ENCODE data around the gene SYCN.
"Not testable (repeated sequence)": the region's sequence is repeated elsewhere in the genome, so short reads cannot be mapped to it uniquely, and the experiment has no call there.

SYCN gene, protein sequence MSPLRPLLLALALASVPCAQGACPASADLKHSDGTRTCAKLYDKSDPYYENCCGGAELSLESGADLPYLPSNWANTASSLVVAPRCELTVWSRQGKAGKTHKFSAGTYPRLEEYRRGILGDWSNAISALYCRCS

DNA sequence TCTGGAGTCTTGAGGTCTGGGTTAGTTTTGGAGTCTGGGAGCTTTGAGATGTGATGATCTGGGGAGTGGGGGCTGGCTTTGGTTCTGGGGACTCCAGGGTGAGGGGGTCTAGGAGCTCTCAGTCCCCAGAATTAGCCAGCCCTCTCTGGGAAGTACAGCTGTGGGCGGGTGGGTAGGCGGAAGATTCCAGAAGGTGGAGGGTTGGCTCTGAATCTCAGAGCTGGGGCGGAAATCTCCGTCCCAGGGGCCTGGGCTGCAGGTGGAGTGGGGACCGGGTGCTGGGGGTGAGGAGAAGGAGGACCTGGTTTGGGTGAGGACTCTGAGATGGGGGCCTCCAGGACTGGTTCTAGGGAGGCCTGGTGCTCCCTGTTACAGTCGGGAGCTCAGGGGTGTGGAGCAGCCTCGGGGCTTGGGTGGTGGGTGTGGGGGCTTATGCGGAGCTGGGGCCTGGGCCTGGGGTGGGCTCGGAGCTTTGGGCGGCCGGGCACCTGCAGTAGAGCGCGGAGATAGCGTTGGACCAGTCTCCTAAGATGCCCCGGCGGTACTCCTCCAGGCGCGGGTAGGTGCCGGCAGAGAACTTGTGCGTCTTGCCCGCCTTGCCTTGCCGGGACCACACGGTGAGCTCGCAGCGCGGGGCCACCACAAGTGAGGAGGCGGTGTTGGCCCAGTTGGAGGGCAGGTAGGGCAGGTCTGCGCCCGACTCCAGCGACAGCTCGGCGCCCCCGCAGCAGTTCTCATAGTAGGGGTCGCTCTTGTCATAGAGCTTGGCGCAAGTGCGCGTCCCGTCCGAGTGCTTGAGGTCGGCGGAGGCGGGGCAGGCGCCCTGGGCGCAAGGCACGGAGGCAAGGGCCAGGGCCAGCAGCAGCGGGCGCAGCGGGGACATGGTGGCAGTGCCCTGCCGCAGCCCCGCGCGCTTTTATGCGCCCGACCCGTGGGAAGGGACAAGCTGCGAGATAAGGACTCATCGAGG lies at the start of gene SYCN:
Gene SYCN (minus strand): TSS at position 892 of the 970 bp plus-strand sequence. CDS start 9 bp downstream, at position 883.
- DNase-seq: no peak

DNA sequence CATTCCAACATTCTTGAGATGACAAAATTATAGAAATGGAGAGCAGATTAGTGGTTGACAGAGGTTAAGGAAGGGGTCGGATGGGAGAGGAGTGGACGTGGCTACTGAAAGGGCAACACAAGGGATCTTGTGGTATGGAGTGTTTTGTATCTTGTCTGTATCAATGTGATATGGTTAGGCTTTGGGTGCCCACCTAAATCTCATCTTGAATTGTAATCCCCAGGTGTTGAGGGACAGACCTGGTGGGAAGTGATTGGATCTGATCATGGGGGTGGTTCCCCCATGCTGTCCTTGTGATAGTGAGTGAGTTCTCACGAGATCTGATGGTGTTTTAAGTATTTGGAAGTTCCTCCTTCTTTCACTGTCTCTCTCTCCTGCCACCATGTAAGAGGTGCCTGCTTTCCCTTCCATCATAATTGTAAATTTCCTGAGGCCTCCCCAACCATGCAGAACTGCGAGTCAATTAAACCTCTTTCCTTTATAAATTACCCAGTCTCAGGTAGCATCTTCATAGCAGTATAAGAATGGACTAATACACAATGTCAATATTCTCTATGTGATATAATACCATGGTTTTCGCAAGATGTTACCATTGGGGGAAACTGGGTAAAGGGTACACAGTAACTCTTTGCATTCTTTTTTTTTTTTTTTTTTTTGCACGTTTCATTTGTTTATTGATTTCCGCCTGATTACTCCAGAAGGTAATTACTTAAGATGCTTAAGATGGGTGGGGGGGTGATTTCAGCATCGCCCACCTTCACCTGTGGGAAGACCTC lies 49.5 kb upstream of the SYCN start:
- DNase-seq: no peak

DNA sequence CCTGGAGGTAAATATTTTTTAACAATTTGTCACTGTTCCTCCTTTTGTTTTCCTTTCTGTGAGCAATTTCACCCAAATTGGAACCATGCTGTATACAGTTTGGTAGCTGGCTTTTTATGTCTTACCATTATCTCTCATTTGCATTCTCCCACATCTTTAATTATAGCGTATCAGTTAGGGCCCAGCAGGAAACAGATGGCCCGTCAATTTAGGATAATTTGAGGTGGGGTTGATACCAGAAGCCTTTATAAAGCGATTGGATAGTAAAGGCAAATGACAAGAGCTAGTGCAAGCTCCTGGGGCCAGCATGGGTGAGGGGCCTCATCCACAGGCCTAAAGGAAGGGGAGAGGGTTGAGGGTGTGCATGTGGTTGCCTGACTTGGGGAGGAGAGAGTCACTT lies 48.4 kb upstream of the SYCN start:
- DNase-seq: no peak

DNA sequence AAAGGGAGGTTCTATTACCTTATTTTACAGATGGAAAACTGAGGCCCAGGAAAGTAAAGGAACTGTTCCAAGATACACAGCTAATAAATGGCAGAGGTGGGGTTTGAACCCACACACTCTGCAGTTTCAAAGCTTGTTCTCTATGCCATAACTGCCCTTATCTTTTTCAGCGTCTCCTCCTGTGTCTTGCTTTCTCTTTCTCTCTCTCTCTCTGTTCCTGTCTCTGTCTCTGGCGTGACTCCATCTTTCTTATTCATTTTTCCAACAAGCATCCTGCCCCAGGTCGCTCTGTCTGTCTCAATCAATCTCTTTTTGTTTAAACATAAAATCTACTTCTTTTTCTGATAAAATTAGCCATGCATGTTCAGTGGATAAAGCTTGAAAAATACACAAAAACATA lies 47.8 kb upstream of the SYCN start:
- DNase-seq: no peak

DNA sequence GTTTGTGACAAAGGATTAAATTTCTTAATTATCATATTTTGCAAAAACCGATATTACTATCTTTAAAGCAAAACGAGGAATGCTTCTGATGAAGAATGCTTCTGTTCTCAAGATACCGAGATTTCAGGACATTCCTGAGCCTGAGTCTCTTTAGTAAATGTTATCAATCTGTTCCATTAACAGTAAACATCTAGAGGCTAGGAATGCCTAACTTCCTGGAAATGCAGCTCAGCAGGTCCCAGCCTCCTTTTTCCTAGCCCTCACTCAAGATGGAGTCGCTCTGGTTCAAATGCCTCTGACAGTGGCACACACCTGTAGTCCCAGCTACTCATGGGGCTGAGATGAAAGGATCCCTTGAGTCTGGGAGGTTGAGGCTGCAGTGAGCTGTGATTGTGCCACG lies 47.0 kb upstream of the SYCN start:
- DNase-seq: no peak

DNA sequence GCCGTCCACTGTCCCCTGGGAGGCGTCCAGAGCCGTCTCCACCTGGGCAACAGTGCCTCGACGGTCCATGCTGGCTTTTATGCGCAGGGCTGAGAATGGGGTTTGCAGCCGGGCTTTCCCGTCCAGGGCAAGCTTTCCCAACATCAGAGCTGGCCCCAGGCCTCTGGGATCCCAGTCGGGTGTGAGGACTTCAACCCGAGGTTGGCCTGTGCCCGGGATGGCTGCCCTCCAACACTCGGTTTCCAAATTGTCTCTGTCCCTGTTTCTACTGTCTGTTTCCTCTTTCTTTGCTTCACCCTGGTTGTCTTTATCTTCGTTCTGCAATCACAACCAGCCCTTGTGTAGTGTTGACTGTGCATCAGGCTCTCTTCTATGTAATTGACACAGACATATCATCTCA lies 44.7 kb upstream of the SYCN start, which contains the start of gene IFNL4:
Gene IFNL4 (minus strand): TSS at position 51 of the 400 bp plus-strand sequence.
- DNase-seq: no peak

DNA sequence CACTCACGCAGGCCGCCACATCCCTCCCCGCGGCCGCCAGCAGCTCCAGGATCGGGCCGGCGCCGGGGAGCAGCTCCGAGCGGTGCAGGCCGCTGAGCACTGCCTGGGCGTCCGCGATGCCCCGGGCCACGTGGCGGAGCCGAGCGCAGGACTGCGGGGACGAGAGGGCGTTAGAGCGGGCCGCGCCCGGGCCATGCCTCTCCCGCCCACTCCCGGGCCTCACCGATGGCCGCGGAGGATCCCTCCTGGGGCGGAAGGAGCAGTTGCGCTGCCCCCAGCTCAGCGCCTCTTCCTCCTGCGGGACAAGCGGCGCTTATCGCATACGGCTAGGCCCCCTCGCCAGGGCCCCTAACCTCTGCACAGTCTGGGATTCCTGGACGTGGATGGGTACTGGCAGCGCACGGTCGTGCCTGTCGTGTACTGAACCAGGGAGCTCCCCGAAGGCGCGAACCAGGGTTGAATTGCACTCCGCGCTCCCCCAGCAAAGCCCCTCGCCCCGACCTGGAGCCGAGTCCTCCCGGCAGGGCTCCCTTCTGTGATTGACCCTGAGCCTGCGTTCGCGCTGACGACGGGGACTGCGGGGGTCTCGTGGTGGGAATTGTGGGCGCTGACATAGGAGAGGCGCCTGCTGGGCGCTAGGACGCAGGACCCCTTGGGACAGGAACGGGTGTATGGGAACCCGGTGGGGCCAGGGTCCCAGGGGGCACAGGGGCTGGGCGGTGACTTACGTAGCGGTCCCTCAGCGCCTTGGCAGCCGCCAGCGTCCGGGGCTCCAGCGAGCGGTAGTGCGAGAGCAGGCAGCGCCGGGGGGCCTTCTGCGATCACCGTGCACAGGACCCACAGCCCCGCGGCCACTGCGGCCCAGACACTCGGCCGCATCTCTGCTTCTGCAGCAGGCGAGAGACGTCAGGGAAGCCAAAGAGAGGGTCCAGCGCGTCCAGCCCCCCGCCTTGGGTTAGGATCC lies 43.9 kb upstream of the SYCN start:
- peak in 1 of 51 donors; percentile 9 for DNase-seq

DNA sequence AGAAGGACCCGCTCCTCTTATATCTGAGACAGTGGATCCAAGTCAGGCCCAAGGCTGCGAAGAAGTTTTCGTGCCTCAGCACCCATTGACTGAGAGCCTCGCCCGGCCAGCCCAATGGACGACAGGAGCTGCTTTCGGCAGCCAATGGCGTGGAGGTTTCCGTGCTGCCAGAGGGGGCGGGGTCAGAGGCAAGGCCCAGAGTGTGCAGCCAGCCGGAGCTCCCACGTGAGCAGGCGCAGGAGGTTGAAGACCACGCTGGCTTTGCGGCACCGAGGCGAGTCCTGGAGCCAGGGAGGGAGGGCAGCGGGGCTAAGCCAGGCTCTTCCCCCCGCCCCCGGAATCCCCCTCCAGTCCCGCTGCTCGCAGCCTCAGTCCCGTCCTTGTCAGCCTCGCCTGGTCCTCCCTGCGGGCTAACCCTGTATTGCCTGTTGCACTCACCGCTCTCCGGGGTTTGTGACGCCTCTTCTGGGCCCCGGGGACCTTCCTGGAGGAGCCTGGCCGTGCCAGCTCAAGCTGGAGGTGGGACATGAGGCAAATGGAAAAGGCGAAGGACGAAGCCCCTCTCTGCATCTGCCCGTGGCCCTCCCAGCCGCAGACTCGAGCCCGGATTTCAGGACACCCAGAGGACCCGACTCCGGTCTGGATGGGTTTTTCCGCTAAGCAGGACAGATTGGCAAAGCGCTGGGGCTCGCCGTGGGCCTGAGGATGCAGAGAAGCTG lies 43.0 kb upstream of the SYCN start:
- DNase-seq: peak in 26 of 51 donors; percentile 2 to 53 (median 23)

DNA sequence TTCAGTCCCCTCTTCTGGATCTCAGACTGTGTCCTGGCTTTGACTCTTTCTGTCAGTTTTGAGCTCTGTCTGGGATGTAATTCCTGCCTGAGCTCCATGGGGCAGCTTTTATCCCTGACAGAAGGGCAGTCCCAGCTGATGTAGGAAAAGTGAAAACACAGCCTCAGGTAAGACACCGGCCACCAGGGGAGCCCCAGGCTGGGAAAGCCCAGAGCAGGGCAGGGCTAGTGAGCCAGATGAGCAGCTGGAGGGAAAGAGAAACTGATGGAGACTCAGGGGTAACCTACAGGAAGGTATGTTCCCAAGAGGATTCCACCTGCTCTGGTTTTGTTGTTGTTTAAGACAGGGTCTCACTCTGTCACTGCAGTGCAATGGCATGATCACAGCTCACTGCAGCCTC lies 41.1 kb upstream of the SYCN start:
- DNase-seq: not testable (repeated sequence)

DNA sequence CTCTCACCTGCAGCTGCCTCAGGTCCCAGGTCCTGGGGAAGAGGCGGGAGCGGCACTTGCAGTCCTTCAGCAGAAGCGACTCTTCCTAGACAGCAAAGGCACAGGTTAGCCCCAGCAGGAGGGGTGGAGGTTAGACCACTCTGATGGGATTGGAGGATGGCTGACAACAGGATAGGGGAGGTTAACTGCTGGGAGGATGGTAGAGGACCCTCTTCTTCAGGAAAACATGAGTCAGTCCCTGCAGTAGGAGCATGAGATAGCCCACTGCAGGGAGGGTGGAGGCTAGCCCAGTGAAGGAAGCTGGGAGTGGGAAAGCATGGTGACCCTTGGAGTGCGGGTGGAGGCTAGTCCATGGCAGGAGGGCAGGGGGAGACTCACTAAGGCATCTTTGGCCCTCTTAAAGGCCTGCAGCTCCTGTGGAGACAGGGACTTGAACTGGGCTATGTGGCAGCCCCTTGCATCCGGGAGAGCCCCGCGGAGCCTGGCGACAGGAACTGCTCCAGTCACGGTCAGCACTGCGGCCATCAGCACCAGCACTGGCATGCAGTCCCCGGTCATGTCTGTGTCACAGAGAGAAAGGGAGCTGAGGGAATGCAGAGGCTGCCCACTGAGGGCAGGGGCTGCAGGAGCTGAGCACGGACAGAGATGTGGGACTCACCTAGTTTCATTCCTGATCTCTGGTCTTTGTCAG lies 40.5 kb upstream of the SYCN start, which contains the start of gene IFNL3:
Gene IFNL3 (minus strand): TSS at position 597 of the 691 bp plus-strand sequence. CDS start 39 bp downstream, at position 558.
- DNase-seq: not testable (repeated sequence)

DNA sequence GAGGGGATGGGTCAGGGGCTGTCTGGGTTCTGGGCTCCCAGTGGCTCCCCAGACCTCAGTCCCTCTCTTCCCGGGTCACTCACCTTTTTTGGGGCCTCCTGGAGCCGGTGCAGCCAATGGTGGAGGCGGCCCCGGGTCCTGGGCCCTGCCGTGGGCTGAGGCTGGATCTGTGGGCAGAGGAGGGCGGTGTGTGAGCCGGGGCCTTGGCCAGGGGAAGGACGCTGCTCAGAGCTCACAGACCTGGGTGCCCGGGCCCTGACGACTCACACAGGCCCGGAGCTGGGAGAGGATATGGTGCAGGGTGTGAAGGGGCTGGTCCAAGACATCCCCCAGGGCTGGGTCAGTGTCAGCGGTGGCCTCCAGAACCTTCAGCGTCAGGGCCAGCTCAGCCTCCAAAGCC lies 39.7 kb upstream of the SYCN start:
- DNase-seq: not testable (repeated sequence)

DNA sequence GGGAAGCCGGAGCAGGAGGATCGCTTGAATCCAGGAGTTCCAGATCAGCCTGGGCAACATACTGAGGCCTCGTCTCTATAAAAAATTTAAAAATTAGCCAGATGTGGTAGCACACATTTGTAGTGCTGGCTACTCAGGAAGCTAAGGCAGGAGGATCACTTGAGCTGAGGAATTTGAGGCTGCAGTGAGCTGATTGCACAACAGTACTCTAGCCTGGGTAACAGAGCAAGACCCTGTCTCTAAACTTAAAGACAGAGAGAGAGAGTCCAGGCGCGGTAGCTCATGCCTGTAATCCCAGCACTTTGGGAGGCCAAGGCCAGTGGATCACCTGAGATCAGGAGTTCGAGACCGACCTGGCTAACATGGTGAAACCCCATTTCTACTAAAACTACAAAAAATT lies 36.4 kb upstream of the SYCN start:
- DNase-seq: no peak

DNA sequence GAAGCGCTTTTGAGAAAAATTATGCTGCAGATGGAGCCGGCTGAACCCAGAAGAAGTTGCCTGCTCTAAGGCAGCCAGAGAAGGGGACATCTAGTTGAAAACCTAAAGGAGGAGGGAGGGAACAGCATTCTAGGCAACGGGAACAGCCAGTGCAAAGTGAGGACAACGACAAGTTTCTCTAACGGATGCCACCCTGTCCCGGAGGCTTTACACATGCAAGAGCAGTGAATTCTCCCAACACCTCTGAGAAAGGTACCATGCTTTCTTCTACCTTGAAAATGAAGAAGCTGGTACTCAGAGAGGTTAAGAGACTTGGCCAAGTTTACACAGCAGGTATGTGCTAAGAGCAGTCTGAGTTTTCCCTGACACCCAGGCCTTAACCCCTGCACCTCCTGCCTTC lies 34.9 kb upstream of the SYCN start:
- DNase-seq: no peak

DNA sequence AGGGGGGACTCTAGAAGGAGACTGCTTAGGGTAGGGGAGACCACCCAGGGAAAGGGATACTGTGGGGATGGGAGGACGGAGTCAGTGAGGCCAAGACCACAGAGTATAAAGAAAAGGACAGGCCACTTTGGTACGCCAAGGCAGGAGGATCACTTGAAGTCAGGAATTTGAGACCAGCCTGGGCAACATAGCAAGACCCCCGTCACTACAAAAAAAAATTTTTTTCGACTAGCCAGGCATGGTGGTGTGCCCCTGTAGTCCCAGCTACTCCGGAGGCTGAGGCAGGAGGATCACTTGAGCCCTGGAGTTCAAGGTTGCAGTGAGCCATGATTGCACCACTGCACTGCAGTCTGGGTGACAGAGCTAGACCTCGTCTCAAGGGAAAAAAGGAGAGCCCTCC lies 34.1 kb upstream of the SYCN start:
- no peak for DNase-seq

DNA sequence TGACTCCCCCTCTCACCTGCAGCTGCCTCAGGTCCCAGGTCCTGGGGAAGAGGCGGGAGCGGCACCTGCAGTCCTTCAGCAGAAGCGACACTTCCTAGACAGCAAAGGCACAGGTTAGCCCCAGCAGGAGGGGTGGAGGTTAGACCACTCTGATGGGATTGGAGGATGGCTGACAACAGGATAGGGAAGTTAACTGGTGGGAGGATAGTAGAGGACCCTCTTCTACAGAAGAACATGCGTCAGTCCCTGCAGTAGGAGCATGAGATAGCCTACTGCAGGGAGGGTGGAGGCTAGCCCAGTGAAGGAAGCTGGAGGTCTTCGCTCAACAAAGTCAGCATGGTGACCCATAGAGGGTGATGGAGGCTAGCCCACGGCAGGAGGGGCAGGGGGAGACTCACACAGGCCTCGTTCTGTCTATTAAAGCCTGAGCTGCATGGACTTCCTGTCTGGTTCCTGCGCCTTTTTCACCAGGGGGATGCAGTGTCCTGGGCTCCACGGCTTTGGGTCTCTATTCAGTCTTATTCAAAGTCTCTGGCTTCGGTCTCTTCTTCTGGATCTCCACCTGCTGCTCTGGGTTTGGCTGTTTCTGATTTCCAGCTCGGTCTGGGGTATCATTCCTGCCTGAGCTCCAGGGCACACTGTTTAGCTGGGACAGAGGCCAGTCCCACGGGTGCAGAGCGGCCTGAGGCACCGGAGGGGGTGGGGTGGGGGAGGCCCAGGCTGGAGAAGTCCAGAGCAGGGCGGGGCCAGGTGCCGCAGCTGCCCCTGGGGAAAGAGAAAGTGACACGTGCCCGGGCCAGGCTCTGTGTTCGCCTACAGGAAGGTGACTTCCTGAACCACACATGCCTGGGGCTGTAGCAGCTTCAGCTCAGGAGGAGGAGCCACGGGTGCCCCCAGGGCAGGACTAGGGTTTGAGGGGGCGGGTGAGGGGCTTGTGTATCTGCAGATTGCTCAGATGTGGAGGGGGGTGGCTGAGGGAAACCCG lies 33.4 kb upstream of the SYCN start:
- DNase-seq: no peak

DNA sequence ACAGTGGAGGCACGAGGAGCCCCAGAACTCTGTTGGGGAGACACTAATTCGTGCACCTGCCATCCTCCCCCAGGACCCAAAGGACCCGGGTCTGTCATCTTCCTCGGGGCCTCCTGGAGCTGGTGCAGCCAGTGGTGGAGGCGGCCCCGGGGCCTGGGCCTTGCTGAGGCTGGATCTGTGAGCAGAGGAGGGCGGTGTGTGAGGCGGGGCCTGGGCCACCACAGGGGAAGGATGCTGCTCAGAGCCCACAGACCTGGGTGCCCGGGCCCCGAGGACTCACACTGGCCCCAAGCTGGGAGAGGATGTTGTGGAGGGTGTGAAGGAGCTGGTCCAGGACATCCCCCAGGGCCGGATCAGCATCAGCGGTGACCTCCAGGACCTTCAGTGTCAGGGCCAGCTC lies 32.5 kb upstream of the SYCN start:
- DNase-seq: no peak

DNA sequence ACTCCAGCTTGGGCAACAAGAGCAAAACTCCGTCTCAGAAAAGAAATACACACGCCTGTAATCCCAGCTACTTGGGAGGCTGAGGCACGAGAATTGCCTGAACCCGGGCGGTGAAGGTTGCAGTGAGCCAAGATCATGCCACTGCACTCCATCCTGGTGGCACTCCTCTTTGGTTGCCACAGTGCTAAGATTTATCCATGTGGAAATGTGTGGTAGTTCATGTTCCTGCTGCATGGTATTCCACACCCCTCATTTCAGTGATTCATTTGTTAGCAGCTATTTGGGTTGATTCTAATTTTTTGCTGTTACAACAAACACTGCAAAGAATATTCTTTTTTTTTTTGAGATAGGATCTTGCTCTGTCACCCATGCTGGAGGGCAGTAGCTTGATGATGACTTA lies 28.6 kb upstream of the SYCN start:
- no peak for DNase-seq

DNA sequence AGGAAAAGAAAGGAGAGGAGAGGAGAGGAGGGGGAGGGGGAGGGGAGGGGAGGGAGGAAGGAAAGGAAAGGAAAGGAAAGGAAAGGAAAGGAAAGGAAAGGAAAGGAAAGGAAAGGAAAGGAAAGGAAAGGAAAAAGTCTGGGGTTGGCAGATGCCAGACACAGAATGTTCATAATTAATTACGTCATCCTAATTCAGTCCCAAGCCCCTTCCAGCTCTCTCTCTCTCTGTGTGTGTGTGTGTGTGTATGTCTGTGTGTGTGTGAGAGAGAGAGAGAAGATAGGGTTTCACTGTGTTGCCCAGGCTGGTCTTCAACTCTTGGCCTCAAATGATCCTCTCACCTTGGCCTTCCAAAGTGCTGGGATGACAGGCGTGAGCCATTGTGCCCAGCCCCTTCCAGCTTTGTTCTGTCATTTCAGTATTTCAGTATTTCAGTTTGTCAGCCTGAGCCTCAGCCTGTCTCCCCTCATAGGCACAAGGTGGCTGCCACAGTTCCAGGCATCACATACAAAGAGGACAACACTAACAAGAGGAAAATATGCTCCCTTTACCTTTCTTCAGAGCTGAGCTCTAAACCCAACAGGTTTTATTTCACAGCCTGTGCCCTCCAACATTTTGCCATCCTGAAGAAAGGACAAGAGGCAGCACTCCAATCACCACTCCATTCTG lies 26.2 kb upstream of the SYCN start:
- no peak for DNase-seq
